ENCODE data around the gene KCNG2.

- TF ChIP-seq EZH2 (IDR thresholded peaks at IDR 0.05; ENCODE audit: borderline replicate concordance, insufficient read depth, low read length, poor library complexity, severe bottlenecking): no peak
- no peak for TF ChIP-seq RAD21 (conservative IDR thresholded peaks at IDR 0.05)
- TF ChIP-seq, protein P1, sequence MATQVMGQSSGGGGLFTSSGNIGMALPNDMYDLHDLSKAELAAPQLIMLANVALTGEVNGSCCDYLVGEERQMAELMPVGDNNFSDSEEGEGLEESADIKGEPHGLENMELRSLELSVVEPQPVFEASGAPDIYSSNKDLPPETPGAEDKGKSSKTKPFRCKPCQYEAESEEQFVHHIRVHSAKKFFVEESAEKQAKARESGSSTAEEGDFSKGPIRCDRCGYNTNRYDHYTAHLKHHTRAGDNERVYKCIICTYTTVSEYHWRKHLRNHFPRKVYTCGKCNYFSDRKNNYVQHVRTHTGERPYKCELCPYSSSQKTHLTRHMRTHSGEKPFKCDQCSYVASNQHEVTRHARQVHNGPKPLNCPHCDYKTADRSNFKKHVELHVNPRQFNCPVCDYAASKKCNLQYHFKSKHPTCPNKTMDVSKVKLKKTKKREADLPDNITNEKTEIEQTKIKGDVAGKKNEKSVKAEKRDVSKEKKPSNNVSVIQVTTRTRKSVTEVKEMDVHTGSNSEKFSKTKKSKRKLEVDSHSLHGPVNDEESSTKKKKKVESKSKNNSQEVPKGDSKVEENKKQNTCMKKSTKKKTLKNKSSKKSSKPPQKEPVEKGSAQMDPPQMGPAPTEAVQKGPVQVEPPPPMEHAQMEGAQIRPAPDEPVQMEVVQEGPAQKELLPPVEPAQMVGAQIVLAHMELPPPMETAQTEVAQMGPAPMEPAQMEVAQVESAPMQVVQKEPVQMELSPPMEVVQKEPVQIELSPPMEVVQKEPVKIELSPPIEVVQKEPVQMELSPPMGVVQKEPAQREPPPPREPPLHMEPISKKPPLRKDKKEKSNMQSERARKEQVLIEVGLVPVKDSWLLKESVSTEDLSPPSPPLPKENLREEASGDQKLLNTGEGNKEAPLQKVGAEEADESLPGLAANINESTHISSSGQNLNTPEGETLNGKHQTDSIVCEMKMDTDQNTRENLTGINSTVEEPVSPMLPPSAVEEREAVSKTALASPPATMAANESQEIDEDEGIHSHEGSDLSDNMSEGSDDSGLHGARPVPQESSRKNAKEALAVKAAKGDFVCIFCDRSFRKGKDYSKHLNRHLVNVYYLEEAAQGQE (IDR thresholded peaks at IDR 0.05; ENCODE audit: borderline replicate concordance): no peak
Observed at GRCh38 chr18:79779700-79780190, 18.0 kb upstream of the KCNG2 start.
